NCI-H774 (cell line): Measurements from ENCODE around the gene VAMP4.
"Not testable (repeated sequence)": the region's sequence is repeated elsewhere in the genome, so short reads cannot be mapped to it uniquely, and the experiment has no call there.

Source experiments
- DNase-seq: peaks from one replicate; lab custom pipeline; 2025; lab: John Stamatoyannopoulos, UW

VAMP4 gene

DNA sequence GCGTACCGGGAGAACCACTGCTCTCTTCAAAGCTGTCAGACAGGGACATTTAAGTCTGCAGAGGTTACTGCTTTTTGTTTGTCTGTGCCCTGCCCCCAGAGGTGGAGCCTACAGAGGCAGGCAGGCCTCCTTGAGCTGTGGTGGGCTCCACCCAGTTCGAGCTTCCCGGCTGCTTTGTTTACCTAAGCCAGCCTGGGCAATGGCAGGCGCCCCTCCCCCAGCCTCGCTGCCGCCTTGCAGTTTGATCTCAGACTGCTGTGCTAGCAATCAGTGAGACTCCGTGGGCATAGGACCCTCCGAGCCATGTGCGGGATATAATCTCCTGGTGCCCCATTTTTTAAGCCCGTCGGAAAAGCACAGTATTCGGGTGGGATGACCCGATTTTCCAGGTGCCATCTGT, 46.1 kb downstream of the VAMP4 start:
- DNase-seq, result not testable (repeated sequence)

DNA sequence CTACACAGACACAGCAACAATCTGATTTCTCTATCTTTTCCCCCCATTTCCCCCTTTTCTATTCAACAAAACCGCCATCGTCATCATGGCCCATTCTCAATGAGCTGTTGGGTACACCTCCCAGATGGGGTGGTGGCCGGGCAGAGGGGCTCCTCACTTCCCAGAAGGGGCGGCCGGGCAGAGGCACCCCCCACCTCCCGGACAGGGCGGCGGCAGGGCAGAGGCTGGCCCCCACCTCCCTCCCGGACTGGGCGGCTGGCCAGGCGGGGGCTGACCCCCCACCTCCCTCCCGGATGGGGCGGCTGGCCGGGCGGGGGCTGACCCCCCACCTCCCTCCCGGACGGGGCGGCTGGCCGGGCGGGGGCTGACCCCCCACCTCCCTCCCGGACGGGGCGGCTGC, 48.3 kb downstream of the VAMP4 start:
- not testable (repeated sequence) for DNase-seq

DNA sequence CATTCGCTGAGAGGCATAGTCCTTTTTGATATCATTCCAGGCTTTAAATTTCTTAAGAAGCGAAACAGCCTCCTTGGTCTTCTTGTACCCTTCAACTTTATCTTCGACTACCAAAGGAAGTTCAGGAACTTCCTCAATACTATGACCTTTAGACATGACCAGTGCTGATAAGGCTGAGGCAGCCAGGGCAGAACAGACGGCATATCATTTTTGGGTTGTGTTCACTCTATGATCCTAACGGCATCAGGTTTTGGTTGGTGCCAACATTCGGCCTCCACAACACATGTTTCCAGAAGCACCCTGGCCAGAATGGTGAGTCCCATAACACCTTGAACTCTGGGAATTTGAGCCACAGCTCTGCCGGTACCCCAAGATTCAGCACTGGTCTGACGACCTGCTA, 58.0 kb downstream of the VAMP4 start:
- DNase-seq, result no peak

DNA sequence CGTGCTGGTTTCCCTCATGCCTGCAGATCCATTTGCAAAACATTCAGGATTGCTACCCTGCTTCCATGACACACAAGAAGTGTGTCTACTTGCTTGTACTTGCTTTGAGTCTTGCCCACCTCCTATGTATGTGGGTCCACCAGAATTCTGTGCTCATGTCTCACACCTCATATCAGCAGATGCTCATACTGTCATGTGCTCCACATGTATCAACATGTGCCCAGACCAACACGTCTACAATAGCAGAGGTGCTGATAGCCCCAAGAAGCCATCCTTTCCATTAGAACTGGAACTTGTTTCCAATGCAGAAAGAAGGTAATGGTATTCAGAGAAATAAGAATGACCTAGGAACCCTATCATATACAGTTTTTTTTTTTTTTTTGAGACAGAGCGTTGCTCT, 61.5 kb downstream of the VAMP4 start:
- DNase-seq, result no peak

DNA sequence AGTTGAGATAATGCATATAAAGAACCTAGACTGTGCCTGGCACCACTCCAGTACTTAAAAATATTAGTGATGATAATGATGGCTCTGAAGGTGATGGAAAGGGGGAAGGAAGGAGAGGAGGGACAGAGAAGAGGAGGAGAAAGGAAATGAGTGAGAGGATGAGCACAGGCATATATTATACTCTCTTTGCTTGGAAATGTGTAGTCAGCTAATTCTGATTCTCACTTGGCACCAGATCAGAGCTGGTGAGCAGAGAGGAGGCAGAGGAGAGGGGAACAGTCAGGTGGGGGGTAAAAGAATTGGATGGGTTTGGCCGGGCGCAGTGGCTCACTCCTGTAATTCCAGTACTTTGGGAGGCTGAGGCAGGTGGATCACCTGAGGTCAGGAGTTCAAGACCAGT, 65.0 kb downstream of the VAMP4 start:
- no peak for DNase-seq

DNA sequence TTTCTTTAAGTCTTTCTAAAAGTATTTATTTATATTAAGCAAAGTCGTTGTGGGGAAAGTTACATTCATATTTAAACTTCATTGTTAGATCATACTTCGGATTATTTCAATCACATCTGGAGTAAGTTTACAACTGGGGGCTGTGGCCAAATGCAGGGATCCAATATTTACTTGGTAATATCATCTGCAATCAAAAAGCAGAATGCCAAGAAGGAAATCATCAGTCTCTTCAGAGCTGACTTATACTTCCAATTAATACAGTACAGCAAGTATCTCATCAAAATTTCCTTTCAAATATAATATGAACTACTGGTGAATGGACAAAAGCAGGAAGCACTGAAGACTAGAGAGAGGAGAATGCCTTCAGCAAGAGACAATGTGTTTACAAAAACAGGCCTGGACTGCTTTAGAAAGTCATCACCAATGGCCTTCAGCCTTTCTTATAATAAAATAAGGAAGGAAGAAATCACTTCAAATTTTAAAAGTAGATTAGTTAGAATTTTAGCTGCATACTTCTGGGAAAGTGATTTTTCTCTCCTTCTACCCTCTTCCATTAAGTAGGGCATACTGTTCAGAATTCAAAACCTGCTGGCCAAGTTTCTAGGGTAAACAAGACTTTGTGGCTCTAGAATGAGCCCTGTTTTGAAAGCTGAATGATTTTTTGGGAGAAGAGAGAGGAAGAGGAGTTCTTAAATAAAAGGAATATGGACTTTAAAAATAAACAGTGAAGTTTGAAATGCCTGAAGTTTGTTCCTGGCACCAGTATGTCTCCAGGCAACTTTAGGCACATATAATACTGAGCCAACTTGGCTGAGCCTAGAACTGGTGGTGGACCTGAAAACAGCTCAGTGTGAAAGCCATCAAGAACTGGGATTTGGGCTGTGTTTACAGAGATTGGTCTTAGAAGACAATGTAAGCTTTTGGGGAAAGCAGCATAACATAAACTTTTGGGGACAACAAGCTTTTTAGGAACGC, 67.1 kb downstream of the VAMP4 start:
- DNase-seq, result no peak

DNA sequence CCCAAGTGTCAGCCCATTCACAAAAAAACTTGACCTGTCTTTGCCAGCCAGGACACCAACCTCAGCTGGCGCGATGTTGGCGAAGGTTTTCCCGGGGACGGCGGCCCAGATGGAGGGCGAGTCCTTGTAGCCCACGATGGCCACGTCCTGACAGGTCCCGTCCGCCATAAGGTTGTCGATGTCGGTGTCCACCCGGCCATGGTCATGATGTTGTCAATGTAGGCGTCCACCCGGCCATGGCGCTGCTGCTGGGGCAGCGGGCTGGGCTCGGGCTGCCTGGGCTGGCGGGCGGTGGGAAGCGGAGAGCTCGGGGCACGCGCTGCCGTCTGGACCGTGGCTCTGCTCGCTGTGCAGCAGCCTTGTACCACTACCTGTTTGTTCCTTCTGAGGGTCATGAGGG, 71.1 kb downstream of the VAMP4 start:
- DNase-seq, result no peak

DNA sequence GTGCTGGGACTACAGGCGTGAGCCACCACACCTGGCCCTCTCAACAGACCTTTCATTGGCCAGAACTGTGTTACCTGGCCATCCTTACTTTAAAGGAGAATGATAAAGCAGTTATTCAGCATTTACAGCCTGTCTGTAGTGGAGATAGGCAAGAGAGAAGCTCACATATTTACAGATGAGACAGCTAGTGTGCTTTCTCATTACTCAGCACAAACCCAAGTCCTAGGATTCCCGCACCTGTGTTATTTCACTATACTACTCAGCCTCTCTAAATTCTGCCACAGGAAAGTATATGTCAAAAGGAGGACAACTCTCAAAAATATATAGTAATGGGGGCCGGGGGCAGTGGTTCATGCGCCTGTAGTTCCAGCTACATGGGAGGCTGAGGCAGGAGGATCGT, 73.5 kb downstream of the VAMP4 start:
- DNase-seq, result no peak

DNA sequence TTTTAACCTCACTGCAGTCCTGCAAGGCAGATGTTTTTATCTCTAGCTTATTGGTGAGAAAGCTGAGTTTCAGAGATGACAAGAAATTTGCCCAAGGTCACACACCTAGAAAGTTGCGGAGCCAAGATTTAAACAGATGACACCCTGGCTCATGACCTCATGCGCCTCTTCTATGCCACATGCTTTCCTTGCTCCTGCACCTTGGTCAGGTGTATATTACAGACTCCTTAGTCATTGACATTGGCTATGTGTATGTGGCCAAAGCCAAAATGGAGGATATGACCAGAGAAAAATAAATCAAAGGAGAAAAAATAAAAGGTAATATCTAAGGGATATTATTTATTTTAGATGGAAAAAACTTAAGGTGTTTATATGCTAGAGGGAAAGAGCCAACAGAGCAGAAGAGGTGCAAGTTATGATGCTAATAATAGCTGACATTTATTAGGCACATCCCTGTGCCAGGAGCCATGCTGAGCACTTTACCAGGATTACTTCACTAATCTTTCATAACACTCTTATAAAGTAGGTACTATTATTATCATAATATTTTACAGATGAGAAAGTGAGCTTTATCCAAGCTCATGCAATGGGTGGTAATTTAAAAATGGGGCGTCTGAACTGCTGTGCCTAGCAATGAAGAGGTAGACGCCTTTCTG, 75.6 kb downstream of the VAMP4 start:
- no peak for DNase-seq

DNA sequence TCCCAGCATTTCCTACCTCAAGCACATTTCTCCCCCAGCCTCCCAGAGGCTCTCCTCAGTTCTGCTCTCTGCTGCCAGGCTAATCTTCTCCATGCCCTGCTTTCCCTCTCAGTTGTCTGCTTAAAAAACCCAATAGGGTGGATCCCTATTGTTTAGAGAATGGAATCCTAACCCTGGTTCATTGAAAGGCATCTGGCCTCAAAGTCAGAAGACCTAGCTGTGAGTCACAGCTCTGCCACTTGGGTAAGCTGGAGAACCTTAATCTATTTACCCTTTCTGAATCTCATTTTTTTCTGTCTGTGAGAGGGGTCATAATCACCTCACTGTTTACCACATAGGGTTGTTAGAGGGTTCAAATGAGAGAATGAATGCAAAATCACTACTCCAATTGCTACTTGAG, 76.9 kb downstream of the VAMP4 start:
- DNase-seq, result no peak

DNA sequence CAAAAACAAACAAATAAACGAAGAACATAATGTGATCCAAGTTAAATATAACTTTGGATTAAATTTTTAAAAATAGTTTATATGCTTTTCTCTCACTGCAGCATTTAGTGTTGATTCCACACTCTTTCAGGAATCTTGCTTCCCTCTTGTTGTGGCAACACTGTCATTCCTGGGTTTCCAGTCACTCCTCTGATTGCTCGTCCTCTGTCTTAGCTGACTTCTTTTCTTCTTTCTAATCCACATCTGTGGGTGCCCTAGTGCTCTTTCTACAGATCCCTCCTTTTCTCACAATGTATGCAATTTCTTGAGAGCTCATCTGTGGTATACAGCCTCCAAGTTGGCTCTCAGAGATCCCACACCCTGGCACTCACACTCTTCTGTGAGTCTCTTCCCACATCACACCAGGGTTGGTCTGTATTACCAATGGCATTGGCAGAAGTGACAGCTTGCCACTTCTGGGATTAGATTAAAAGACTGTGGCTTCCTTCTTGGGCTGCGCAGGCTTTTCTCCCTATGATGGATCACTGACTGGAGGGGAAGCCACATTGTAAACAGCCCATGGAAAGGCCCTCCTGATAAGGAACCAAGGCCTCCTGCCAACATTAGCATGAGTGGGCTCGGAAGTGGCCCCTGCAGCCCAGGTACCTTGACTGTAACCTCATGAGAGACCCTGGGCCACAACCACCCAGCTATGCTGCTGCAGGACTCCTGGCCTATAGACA, 77.8 kb downstream of the VAMP4 start:
- DNase-seq, result no peak

DNA sequence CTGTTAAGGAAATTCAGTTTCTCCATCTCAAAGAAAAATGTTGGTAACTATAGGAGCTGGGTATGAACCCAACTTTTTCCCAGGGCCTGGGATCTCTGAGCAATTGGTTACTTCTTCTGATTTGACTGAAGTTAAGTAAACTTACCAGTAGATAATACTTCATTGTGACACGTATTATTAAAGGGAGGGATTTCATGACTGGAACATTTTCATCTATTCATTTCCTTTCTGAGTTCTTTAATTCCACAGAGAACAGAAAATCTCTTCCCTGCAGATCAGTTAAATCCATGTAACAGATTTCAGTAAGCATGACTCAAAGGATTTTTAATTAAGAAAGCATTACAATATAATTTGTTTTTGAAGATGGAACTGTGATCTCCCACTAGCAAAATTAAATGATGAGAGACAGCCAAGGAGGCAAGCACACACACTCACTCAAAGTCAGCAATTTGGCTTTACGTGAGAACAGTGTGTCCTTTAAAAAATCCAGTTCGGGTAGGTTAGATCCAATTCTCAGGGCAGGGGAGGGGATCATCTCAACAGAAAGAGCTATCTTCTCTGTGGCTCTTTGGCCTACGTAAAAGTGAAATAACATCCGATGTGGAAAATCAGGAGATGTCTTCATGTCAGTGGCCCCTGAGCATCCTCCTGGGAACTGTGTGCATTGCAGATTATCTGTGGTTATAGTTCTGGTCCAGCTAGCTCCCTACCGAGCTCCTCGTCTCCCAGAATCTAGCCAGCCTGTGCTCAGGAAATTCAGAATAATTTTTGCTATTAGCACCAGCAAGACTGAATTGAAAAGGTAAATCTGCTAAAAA, 78.6 kb downstream of the VAMP4 start:
- no peak for DNase-seq

DNA sequence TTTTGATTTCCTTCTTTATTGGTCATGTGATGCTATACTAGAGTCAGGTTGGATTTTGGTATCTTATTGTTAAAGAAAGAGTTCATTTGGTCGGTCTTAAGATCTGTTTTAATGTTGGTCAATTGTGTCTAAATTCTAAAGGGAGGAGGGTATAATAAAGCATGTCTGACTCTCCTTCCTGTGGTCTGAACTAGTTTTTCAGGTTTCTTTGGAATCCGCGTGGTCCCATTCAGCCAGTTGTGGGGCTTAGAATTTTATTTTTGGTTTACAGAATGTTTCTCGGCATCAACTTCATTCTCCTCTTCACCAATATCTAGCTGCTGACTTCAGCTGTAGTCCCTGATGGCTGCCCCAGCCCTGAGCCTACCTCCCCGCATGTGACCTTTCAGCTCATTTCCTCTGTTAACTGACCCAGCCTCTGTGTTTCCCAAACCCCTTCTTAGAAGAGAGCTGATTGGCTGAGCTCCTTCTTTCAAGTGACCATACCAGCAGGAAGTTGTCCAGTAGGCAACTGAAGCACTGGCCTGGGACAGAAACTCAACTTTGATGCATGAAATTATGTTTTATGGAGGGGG, 80.7 kb downstream of the VAMP4 start:
- no peak for DNase-seq

DNA sequence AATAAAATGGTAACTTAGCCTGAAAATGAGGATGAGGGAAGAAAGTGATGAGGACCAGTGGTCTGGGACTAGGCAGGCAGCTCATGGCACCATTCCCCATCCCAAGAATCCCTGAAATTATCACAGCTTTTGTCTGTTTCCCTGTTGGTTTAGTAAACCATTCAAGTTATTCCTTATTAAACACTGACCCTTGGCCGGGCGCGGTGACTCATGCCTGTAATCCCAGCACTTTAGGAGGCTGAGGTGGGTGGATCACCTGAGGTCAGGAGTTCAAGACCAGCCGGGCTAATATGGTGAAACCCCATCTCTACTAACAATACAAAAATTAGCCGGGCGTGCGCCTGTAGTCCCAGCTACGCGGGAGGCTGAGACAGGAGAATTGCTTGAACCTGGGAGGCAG, 85.7 kb downstream of the VAMP4 start:
- DNase-seq, result not testable (repeated sequence)

DNA sequence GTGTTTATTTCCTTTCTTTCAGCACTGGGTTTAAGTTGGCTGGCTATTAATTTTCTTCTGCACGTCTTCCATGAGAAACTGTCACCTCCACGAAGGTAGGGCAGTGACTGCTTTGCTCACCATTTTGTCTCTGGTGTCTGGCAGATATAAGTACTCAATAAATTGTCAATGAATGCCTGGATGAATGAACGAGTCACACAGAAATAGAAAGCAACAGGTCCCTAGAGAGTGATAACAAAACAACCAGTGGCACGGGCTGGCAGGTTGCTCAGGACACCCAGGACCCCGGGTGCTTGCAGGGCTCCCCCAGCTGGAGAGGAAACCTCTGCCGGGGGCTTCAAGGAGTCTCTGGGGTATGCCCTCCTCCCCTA, 86.1 kb downstream of the VAMP4 start:
- DNase-seq, result no peak

DNA sequence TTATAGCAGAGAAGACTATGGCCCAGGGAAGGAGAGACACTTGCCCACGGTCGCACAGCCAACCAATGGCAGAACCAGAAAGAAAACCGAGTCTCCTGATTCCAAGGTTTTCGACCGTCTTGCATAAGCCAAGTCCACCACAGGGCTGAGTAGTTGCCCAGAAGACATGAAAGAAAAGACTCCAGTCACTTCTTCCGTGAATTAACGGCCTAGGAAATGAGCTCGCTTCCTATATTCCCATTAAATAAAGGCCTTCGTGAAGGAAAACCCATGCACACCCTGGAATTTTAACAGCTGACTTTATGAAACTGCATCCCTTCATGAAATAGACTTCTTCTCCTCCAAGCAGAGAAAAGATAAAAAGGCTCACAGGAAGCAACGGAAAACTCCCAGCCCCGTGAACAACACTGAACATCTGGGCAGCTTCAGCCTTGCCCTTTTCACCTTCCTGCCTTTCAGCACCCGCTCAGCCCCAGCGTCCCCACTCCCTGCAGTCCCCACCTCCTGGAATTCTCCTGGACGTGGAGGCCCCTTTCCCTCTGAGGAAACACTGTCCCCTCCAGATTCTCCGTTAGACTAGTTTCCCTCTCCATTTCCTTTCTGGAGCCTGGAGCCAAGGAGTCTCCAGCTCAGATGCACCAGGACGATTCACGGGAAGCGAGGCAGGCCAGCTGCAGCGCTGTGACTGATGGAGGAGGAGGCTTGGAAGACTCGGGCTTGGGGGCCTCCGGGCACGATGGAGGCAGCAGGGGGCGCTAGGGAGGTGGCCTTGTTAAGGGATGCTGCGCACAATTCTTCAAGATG, 86.7 kb downstream of the VAMP4 start:
- DNase-seq, result peak; percentile 38

DNA sequence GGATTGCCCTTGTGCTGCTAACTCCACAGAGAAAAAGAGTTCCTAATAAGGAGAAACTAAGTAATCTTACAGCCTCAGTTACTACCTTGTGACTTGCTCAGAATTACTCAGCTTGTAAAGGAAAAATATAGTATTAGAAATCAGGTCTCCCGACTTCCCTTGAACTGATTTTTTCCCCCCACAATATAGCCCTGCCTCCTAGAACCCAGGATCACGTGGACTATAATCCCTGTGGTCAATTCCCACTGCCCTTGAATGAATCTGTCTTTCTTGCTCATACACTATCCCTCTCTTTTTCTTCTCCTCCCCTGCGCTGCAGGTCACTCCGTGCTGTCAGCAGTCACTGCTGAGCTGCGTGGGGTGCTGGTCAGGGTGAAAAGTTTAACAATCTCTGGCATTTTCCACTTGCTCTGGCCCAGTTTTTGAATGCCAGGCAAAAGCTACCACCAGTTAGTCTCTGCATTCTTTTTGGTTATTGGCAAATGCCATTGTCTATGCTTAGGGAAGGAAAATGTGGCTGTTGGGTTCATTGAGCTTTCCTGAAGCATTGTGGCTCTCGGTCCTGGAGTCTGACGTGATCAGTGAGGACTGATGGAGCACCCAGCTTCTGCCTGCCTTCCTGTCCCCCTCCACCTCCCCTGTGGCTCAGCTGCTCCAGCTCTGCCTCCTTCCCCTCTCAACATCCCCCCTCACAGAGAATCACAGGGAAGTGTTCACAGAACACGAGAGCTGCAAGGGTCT, 87.5 kb downstream of the VAMP4 start:
- DNase-seq, result no peak

DNA sequence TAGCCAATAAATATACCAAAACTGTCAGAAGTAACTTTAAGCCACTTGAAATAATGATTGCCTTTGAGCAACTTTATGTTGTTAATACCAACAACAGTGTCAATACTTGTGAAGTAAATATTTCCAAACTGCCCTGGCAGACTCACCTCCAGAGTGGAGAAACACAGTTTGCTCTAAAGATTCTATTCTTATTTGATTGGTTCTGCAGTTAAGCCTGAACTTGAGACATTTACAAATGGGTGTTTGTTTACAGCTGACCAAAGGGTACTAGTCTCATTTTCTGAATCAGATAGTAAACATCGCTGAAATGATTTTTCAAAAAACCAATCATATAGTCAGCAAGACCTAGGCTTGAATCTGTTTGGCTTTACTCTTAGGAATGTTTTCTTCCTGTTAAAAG, 88.1 kb downstream of the VAMP4 start:
- no peak for DNase-seq

DNA sequence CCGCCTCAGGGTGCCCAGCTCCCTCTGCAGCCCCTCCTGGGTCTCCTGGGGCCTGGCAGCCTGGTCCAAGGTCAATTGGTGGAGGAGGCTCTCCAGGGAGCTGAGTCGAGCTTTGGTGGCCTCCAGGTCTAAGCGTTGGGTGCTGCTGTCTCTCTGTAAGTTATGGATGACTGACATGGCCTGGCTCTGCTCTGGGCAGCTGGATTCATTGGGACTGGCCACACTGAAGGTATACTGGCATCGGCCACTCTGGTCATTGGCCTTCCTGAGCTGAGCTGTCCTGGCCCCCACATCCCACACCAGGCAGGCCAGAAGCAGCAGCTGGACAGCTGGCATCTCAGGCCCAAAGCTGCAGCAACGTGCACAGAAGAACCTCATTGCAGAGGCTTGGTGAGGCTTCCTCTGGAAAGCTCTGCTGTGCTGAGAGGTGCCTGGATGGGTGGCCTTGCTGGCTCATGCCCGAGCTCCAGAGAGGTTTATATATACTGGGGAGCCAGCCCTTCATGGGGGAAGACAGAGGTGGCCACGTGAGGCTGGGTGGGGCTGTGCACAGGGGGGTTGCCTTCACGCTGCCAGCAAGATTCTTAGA, 89.5 kb downstream of the VAMP4 start, which contains the start of gene MYOC:
MYOC (minus strand) TSS at position 455 of the 589 bp plus-strand sequence; CDS start at position 378, 77 bp downstream.
- DNase-seq, result no peak
